HG02610 (cell line): ENCODE data around the gene TBCD.

Experiments
- ATAC-seq: cut with Tn5 transposase; IDR thresholded peaks from one replicate; pipeline ENCODE4 v1.9.1; 2021; ENCODE audit warnings: mild to moderate bottlenecking, moderate library complexity; ENCODE audit not compliant: unreplicated experiment

Gene TBCD

DNA sequence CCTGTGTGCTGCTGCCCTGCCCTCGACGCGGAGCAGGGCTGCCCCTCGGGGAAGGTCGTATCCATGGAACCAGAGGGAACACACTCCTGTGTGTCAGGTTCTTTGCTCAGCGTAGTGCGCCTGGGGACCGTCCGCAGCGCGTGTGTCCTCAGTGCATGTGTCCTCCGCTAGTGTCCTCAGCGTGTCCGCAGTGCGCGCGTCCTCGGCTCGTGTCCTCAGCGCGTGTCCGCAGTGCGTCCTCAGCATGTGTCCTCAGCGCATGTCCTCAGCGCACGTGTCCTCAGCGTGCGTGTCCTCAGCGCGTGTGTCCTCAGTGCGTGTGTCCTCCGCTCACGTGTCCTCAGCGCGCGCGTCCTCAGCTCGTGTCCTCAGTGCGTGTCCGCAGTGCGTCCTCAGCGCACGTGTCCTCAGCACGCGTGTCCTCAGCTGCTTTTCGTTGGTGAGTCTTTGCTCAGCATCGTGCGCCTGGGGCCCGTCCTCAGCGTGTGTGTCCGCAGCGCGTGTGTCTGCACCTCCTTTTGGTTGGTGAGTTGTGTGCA is 147.2 kb downstream of the TBCD start:
- no peak for ATAC-seq

GRCh38 chr17:82899941-82900340 is 148.1 kb downstream of the TBCD start:
- no peak for ATAC-seq

DNA sequence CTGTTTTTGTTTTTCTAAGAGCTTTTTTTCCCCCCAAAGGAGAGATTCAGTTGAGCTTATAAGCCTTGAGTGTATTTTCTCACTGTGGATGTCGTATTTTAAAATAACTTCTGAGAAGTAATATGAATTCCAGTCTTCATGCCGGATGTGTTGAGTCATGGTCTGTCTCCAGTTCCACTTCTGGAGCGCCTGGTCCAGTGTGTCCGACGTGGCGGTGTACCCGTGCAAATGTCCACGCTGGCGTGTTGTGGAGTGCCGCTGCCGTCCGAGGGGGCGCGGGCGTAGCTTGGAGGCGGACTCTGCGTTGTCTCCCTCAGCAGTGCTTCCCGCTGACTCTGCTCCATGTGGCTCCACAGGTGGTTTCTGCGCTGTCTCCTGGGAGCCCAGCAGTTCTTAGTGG is 148.9 kb downstream of the TBCD start:
- ATAC-seq = no peak

DNA sequence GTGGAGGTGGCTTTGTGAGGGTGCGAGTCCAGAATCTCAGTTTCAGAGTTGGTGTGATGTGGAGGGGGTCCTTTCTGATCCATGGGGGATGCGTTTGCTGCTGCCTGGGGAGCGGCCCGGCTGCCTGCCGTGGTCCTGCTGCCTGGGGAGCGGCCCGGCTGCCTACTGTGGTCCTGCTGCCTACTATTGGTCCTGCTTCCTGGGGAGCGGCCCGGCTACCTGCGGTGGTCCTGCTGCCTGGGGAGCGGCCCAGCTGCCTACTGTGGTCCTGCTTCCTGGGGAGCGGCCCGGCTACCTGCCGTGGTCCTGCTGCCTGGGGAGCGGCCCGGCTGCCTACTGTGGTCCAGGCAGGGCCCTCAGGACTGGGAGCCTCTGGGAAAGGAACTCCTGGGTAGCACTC is 149.5 kb downstream of the TBCD start:
- no peak for ATAC-seq

GRCh38 chr17:82901856-82902255 is 150.0 kb downstream of the TBCD start:
- ATAC-seq = no peak

DNA sequence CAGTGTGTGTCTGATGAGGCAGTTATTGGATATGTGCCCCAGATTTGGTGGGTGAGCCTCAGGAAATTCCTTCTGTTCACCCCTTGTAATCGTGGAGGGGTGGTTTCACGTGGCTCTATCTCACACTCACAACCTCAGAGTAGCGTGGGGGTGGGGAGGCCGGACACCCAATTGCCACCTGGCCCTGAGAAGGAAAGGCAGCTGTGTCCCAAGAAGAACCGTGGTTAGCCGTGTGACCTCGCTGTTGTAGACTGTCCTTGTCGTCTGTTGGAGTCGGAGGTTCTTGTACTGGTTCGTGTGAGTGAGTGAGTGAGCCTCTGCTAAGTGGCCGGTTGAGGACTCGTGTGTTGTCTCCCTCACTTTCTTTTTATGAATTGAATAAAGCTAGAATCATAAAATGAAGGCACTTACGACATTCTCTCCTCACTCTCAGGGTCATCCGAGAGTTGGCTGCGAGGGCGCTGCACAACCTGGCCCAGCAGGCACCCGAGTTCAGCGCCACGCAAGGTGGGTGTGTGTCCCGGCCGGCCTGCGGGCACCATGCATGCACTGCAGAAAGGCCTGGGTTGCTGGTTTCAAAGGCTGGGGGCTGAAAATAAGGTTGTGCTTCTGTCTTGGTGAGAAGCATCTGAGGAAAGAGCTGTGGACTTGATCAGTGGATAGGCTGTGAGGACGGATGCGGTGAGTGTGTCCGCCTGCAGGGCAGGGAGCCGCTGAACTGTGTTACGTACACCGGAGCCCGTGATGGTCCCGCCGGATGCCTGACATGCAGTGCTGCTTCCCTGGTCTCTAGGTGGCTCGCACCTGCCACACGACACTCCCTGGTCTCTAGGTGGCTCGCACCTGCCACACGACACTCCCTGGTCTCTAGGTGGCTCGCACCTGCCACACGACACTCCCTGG is 151.4 kb downstream of the TBCD start:
- ATAC-seq = no peak

DNA sequence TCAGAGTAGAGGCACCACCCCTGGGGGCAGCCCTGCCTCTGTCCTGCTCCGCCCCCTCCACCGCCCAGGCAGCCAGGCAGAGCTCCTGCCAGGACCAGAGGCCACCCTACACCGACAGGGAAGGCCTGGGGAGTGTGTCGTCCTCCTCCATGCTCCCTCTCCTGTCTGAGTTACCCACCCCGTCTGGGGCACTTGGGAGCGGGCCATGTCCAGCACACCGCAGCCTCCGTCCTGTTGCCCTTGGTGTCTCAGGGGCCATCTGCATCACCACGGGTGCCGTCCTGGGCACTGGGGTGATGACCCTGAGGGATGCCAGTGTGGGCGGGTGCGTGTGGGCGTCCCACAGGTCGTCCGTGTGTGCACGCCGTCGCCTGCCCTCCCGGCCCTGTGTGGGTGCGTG is 153.3 kb downstream of the TBCD start:
- ATAC-seq = no peak

DNA sequence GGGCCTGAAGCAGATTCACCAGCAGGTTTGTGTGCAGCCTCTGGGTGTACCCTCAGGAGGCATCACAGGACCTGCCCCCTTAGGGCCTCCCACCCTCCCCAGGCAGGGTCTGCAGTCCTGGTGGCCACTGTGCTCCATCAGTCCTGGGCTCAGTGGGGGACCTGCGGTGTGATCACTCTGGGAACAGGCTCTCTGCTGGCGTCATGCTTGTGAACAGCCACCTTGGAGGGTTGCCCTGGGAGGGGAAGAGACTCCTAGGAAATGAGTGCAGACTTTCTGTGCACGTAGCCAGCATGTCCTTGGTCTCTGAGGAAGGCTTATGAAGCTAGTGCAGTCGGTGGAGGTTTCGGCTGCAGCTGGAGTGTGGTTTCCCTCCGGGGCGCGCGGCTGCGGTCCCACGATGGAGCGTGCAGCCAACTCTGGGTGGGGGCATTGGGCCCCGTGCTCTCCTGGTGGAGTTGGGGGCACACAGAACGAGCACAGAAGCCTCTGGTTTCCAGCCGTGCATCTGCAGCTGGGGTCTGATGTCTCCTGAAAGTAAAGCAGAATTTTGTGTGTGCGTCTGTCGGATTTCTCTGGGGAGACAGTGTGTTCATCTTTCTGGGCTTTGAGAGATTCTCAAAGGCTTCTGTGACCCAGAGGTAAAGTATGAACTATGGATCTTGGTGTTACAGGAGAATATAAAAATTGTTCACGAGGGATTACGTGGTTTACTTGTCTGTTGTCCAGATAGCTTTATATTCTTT is 156.1 kb downstream of the TBCD start:
- no peak for ATAC-seq

GRCh38 chr17:82908543-82909160 is 156.8 kb downstream of the TBCD start:
- no peak for ATAC-seq

GRCh38 chr17:82909322-82909904 is 157.5 kb downstream of the TBCD start:
- ATAC-seq = no peak

GRCh38 chr17:82910041-82910481 is 158.2 kb downstream of the TBCD start:
- no peak for ATAC-seq

DNA sequence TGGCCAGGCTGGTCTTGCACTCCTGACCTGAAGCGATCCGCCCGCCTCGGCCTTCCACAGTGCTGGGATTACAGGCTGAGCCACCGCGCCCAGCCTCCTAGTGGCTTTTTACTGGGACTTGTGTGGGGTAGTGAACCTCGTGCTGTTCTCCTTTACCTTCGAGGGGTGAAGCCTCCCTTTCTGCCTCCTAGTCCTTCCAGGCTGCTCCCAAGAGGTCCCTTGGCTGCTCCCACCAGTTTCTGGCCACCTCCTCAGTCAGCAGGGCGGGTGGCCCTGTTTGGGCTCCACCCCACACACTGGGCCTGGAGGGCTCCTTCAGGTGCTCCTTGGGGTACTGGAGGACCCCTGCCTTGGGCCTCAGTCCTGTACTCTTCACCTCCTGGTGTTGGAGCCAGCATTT is 158.9 kb downstream of the TBCD start:
- ATAC-seq = no peak

- no peak for ATAC-seq
Observed at GRCh38 chr17:82911822-82912221, 160.0 kb downstream of the TBCD start.

GRCh38 chr17:82912484-82913089 is 160.7 kb downstream of the TBCD start:
- ATAC-seq = no peak

DNA sequence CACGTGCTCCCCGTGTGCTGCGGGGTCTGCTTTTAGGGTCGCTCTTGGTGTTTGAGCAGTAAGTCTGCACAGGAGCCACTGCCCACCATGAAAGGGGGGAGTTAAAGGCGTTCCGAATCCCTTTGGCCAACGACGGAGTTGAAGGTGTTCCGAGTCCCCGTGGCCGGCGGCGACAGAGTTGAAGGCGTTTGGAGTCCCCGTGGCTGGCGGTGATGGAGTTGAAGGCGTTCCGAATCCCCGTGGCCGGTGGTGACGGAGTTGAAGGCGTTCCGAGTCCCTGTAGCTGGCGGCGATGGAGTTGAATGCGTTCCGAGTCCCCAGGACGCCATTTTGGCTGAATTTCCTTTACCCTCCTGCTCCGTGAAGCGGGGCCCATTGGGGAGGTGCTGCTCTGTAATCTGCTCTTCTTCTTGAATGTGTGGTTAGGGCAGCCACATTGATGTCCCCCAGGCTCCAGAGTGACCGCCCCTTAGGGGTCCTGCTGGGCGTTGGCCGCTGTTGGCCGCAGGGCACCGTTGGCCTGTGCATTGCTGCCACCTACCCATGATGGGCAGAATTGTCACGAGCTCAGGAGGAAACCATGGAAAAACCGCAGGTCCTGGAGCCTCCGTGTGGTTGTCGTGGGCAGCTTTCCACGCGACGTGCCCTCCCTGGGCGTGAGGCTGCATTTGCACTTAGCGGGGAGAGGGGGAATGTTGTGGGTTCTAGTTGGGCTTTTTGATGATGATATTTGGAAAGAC is 161.6 kb downstream of the TBCD start:
- no peak for ATAC-seq

- no peak for ATAC-seq
Observed at GRCh38 chr17:82914375-82914774, 162.5 kb downstream of the TBCD start.

GRCh38 chr17:82915010-82915756 is 163.3 kb downstream of the TBCD start:
- ATAC-seq = no peak

GRCh38 chr17:82915757-82916027 is 163.8 kb downstream of the TBCD start:
- no peak for ATAC-seq

DNA sequence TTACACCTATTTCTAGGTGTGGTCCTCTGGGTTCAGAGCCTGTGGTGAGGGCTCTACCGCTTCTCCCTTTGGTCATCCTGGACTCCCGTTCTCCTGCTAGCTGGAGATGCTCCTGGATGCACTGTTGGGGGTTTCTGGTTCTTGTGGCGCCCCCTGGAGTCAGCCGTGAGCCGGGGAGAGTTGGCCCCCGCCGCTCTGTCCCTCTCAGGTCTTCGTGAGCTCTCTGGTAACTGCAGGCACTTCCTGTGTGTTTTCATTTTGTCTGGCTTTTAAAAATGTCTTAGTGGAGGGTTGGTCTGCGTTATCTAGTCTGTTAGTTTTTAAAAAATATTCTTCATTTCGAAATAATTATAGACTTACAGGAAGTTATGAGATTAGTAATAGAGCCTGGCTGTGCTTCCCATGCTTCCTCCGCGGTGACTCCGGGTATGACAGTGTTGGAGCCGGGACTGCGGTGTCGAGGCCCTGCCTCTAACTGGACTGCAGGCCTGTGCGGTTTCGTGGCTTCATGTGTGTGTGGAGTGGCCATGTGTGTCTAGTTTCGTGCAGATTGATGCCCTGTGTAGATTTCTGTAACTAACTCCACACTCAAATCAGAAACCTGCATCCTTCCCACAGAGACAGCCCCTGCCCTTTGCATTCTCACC is 166.0 kb downstream of the TBCD start:
- no peak for ATAC-seq
